Left cardiac atrium (tissue), 4 donors: ENCODE results near the gene HTR3A. TPM values are rescaled to one million over a fixed set of nuclear protein-coding genes. Genes with fewer than 3 reads are reported as not detected.

Experiments used
- ATAC-seq, 2 donors: fragments of 200-7000 bp; cut with Tn5 transposase; one replicate each; pipeline ENCODE4 v1.9.1; 2020; ENCODE audit warnings: mild to moderate bottlenecking in 2 of 2, moderate library complexity in 2 of 2
- DNase-seq: peaks from one replicate; pipeline ENCODE4 v3.0.0-alpha.2; 2020
- intact Hi-C, 2 donors: fragments of 100-400 bp; cut with DNase I; formaldehyde crosslinking; loops; one replicate each; pipeline versions ENCODE4 v1.14.1 to v1.15.1; 2022 to 2023
- total RNA-seq, 2 donors: library from RNA; stranded (reverse); fragmentation: NEBNext Ultra II Directional; extraction: Animal tissue kit (Norgen Biotek cat#: 25700); gene quantifications; one replicate each; pipeline ENCODE4 v1.2.1, GENCODE V29; 2021
- donor health status: DM: no; HTN: yes; CAD: no.
- donor health status: DM: no; HTN: yes; CAD: no; lungs with severe emphysema.
- donor health status: DM: yes; HTN: yes; CAD: no.
- donor health status: Dilated cardiomyopathy.

HTR3A gene
- total RNA-seq, 2 donors from 2014 or later, result 0.18 TPM; not detected in 1

DNA sequence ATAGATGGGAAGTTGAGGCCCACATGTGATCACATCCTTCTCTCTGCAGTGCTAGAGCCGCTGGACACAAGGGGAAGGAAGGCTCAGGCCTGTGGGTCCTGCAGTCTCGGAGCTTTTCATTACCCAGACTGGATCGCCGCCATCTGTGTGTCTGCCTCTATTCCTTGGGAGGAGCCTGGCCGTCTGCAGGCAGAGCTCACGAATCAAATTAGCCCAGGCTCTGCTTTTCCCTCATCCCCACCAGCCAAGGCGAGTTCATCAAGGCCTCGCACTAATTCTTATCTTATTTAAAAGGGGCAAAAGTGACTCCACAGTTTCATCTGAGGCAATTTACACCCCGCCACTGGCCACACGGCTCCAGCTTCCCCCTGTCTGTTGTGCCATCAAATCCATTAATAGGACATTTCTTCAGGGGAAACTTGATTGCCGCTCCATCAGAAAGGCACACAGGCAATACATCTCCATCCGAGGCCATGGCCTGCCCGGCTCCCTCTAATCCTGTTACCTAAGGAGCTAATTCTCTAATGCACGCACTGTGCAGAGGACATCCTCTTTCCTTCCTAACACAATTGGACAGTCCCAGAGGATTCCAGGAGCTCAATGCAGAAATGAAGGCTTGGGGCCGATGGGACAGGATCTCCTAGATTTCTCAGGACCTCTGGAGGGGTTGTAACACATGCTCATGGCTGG lies 3.3 kb upstream of the HTR3A start:
- intact Hi-C loops, result loop anchor here (5.0 to 10.0 kb wide), 2 partner anchors 64 to 77 kb away; no protein-coding TSS in a partner anchor
- ATAC-seq, result no peak
- no peak for DNase-seq

DNA sequence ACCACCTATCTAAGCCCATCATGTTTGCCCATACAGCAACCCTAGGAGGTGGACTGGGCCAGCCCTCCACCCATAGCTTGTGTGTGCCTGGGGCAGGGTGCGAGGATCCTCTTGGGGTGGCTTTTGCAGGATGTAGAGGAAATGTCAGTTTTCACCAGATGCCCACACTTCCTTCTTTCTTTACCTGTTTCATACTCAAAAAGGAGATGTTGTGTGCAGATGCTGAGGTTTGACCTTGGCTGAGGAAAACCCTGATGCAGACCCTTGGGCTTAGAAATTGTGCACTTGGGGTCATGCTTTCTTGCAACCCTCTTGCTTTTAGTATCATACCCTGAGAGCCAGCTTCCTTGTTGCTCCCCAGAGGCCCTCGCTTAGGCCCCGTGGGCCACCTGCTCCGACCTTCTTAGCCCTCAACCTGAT lies 2.2 kb downstream of the HTR3A start:
- intact Hi-C loops, result loop anchor here in 1 of 2 donors (10.0 kb wide), 1 partner anchor 82 kb away; no protein-coding TSS in a partner anchor
- DNase-seq, result no peak
- ATAC-seq, result no peak

GRCh38 chr11:113977701-113978100 lies 2.8 kb downstream of the HTR3A start:
- no peak for DNase-seq
- ATAC-seq, result no peak
- intact Hi-C loops, result loop anchor here in 1 of 2 donors (10.0 kb wide), 1 partner anchor 83 kb away; no protein-coding TSS in a partner anchor

- no peak for DNase-seq
- intact Hi-C loops, result loop anchor here in 1 of 2 donors (10.0 kb wide), 1 partner anchor 85 kb away; no protein-coding TSS in a partner anchor
- ATAC-seq, result no peak
Observed at GRCh38 chr11:113979431-113979830, 4.5 kb downstream of the HTR3A start.

DNA sequence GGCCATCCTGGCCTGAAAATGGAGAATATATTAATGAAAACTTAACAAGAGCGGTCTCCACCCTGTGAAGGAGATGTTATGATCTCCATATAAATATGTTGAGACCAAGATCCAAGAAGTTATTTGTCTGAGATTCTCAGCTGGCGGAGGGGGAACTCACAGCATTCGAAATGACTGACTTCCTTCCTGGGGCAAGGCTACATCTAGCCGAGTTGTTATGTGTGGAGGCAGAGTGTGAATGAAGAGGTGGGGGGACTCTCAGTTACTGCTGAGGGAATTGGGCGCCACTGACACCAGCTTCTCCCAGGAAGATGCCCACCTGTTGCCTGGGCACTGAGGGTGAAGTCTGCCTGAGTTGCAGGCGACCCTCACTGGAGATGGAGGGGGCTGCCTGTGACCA lies 5.9 kb downstream of the HTR3A start:
- no peak for DNase-seq

GRCh38 chr11:113982306-113982705 lies 7.4 kb downstream of the HTR3A start:
- ATAC-seq, result no peak
- no peak for DNase-seq

More for the DNA sequence above, 5.9 kb downstream of the HTR3A start:
- intact Hi-C loops, result no loop called here
- ATAC-seq, result no peak

DNA sequence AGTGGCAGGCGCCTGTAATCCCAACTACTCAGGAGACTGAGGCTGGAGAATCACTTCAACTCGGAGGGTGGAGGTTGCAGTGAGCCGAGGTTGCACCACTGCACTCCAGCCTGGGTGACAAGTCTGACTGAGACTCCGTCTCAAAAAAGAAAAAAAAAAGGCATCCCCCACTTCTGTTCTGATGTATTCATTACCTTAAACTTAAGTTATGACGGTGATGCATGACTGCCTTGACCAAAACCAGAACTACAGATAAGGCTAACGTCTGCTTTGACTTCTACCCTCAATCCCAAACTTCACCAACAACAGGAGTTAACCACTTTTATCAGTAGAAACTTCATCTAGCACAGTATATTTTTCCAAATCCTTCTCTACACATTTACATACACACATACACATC lies 9.9 kb downstream of the HTR3A start:
- ATAC-seq (no peak), DNase-seq (no peak)
- intact Hi-C loops, result no loop called here

More at GRCh38 chr11:113982306-113982705, 7.4 kb downstream of the HTR3A start:
- intact Hi-C loops, result no loop called here

- ATAC-seq (no peak), DNase-seq (no peak)
- intact Hi-C loops, result no loop called here
Observed at GRCh38 chr11:113985906-113986305, 11.0 kb downstream of the HTR3A start.

- DNase-seq, result no peak
- no peak for ATAC-seq
- intact Hi-C loops, result no loop called here
Observed at GRCh38 chr11:113986351-113987140, 11.6 kb downstream of the HTR3A start.

DNA sequence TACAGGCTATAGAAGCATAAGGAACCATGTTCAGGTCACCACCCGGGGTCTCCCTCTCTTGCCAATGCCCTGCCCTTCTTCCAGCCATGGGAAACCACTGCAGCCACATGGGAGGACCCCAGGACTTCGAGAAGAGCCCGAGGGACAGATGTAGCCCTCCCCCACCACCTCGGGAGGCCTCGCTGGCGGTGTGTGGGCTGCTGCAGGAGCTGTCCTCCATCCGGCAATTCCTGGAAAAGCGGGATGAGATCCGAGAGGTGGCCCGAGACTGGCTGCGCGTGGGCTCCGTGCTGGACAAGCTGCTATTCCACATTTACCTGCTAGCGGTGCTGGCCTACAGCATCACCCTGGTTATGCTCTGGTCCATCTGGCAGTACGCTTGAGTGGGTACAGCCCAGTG lies 14.5 kb downstream of the HTR3A start:
- no peak for DNase-seq
- no peak for ATAC-seq
- intact Hi-C loops, result no loop called here

GRCh38 chr11:113989916-113990315 lies 15.0 kb downstream of the HTR3A start:
- intact Hi-C loops, result loop anchor here (5.0 to 10.0 kb wide), 2 partner anchors 95 to 272 kb away; no protein-coding TSS in a partner anchor
- ATAC-seq (no peak), DNase-seq (no peak)

DNA sequence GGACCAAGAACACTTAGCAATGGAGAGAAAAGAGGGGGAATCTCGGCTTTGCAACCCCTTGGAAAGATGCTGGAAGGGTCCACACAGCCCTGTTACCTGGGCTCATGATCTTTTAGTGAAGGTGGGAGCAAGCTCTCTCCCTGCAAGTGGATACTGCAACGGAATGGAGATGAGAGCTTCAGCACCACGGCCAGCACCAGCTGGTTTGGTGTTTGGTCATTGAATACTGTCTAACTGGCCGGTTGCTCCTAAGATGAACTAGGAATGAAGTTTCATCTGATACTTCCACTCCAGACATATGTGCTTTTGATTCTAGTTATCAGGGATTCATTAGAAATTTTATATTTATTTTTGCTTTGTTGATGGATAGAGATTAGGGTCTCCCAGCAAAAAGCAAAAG lies 16.3 kb downstream of the HTR3A start:
- intact Hi-C loops, result loop anchor here (5.0 to 10.0 kb wide), 2 partner anchors 96 to 271 kb away; no protein-coding TSS in a partner anchor
- peak; percentile 43 for DNase-seq
- ATAC-seq, result no peak

- ATAC-seq, result no peak
- intact Hi-C loops, result loop anchor here (5.0 to 10.0 kb wide), 2 partner anchors 97 to 270 kb away; no protein-coding TSS in a partner anchor
Observed at GRCh38 chr11:113991718-113992458, 17.0 kb downstream of the HTR3A start.

DNA sequence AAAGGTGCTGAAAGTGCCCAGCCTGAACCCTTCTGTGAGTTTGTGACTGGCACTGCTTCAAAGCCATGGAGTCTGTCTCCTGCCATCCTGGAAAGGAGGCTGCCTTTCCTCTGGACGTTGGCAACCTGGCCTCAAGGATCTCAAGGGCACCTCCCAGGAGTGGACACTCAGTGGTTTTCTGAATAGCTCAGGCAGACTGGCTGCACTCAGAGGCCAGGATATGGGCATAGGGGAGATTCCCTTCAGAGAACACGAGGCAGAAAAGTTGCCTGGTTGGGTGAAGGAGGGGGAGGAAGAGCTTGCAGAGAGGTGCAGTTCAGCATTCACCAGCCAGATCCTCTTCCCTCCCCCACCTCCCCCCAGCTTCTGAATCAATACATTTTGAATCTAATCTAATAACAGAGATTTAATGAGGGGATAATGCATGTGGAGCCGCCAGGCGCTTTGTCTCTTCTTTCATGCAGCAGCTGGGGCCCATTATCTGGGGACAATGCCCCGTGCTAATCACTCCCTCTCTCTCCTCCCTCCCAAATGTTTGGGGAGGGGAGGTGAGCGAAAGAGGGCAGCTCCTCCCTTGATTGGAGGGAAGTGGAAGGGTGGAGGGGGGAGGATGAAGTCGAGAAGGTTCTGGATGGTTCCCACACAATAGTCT lies 17.7 kb downstream of the HTR3A start:
- ATAC-seq, result no peak
- DNase-seq, result no peak
- intact Hi-C loops, result loop anchor here (5.0 to 10.0 kb wide), 2 partner anchors 98 to 270 kb away; no protein-coding TSS in a partner anchor

More at GRCh38 chr11:113991718-113992458, 17.0 kb downstream of the HTR3A start:
- DNase-seq, result no peak

DNA sequence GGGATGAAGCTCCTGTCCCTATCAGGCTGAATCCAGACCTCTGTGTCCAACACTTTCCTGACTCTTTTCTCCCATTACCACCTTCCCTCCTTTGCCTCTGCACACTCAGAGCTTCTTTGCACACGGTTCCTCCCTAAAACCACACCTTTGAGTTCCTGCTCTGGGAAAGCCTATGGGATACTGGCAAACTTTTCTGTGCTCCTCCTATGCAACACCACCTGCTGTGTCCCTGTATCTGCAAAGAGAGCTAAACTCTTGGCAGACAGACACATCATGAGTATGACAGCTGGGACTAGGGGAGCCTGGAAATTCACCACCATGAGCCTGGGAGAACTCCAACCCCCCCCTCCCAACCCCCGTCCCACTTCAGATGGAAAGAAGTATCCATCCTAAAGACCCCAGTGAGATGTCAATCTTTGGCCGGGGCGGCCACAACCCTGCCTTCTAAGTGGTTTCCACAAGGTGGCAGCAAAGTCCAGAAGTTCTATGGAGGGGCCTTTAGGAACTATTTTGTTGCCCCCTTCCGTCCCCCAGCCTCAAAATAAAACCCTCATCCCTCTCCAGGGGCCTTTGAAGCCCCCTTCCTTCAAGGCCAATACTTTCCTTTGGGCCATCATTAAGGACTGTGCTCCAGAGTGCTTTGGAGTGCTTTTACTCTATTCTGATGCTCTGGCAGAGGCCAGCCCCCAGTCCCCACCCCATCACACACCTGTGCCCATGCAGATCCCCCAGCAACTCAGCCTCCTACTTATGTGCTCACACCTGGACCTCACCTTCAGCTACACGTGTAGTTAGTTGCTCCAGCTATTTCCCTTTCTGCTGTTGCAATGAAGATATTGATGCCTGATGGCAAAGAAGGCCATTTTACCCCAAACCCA lies 19.4 kb downstream of the HTR3A start:
- intact Hi-C loops, result loop anchor here (2.0 to 10.0 kb wide), 3 partner anchors 100 to 268 kb away; no protein-coding TSS in a partner anchor
- DNase-seq (no peak), ATAC-seq (no peak)

- DNase-seq, result no peak
- peak in 1 of 2 donors; percentile 62 for ATAC-seq
- intact Hi-C loops, result loop anchor here in 1 of 2 donors (10.0 kb wide), 1 partner anchor 103 kb away; no protein-coding TSS in a partner anchor
Observed at GRCh38 chr11:113997473-113997872, 22.6 kb downstream of the HTR3A start.

DNA sequence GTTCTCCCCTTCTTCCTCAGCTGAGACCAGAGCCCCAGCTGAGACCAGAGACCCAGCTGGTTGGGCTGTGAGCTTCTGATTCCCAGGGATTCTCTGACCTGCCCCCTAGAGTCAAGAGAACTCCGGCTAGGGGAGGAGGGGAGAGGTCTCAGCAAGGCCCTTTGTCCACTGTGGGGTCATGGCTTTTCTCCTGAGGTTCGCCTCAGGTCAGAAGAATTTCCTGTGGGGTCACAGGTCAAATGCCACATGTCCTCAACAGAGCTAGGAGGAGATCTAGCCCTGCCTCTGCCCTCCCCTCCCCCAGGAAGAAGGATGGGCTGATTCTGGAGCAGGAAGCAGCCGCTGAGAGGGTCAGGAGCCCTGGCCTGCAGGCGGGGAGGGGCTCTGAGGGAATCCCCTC lies 23.7 kb downstream of the HTR3A start:
- ATAC-seq, result no peak
- intact Hi-C loops, result loop anchor here in 1 of 2 donors (10.0 kb wide), 1 partner anchor 104 kb away; no protein-coding TSS in a partner anchor
- DNase-seq, result no peak
